ENCODE measurements around the gene CLRN1. TPM values are rescaled to one million over a fixed set of nuclear protein-coding genes. Genes with fewer than 3 reads are reported as not detected.

The CLRN1 gene
- total and polyA plus RNA-seq, 7 donors = not detected

DNA sequence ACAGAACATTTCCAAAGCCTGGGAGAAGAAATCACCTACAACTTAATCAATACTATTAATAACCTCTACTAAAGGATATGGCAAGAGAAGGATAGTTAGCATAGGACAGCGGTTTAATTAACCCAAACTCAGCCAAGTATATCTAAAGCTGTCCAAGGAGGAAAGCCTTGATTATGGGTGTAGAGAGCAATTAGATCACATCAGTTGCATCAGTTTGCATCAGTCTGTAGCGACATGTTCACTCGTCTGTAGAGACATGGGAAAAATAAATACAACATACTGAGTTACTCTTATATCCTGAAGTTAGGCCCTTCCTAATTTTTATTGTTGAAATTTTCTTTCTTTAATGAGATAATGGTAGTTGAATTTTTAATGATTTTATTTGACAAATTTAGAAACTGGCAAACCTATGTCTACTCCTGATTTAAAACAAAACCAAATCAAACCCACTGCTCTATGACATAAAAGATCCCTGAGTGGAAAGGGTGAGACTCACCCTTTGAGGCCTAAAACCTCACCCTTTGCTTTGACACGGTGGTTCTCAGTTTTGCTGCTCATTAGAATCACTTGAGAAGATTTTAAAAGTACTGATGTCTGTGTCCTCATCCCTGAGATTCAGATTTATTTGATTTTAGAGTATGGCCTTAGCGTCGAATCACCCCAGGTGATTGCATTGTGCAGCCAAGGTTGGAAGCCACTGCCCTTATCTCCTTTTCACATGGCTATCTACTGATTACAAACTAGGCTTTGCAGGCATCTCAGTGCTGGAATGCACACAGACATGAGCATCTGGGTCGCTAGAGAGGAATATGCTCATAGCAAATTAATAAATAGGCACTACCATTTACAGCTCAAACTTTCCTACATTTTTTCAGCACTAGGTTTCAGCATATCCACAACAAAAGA lies 2.8 kb upstream of the CLRN1 start:
- TF ChIP-seq POLR2AphosphoS5 (IDR thresholded peaks at IDR 0.05) (no peak), POLR2A (IDR thresholded peaks at IDR 0.05) (no peak), EP300 (IDR thresholded peaks at IDR 0.05) (no peak)
- TF ChIP-seq, protein P1, sequence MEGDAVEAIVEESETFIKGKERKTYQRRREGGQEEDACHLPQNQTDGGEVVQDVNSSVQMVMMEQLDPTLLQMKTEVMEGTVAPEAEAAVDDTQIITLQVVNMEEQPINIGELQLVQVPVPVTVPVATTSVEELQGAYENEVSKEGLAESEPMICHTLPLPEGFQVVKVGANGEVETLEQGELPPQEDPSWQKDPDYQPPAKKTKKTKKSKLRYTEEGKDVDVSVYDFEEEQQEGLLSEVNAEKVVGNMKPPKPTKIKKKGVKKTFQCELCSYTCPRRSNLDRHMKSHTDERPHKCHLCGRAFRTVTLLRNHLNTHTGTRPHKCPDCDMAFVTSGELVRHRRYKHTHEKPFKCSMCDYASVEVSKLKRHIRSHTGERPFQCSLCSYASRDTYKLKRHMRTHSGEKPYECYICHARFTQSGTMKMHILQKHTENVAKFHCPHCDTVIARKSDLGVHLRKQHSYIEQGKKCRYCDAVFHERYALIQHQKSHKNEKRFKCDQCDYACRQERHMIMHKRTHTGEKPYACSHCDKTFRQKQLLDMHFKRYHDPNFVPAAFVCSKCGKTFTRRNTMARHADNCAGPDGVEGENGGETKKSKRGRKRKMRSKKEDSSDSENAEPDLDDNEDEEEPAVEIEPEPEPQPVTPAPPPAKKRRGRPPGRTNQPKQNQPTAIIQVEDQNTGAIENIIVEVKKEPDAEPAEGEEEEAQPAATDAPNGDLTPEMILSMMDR (IDR thresholded peaks at IDR 0.05) = no peak
- no peaks in the 10 kb centered on the region for H3K4me1 ChIP-seq
- 80 to 81% methylated on average over 7 of the region's 7 CpGs for WGBS, 2 donors
- DNase-seq = no peak
- H3K27ac ChIP-seq = no peak overlapping the region
- no peaks in the 10 kb centered on the region for H3K27me3 ChIP-seq
- H3K9me3 ChIP-seq = no peaks in the 10 kb centered on the region
- no peak overlapping the region for H3K4me3 ChIP-seq
- intact Hi-C loops (cut with DNase I) = no loop called here
- H3K36me3 ChIP-seq = no peaks in the 10 kb centered on the region

DNA sequence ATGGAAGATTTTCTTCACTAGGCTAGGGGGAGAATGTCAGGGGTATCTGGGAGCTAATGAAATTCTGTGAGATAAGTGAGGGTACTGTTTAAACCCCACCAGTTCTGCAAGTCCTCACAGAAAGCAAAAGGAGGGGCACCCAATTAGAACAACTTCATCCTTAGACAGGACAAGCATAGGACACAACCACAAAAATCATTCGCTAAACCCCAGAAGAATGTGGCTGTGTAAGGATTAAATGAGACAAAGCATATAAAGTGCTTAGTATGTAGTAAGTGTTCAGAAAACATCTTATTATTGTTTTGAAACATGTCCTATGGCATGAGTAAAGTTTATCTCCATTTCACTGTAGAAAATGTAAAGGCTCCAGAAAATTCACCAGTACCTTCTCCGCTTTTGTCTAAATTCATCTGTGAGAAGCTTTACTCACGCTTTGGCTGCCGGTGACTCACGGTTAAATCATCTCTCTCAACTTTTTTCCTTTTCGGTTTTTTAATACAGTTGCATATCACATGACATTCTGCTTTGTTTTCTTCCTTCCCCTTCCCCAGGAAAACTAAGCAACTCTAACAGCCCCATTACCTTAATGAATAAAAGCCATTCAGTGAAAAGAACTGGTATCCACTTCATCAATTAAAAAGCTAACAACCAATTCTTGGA lies 1.7 kb downstream of the CLRN1 start:
- H3K4me1 ChIP-seq = no peaks in the 10 kb centered on the region
- H3K36me3 ChIP-seq = no peaks in the 10 kb centered on the region
- H3K4me3 ChIP-seq = no peak overlapping the region
- no peaks in the 10 kb centered on the region for H3K9me3 ChIP-seq
- intact Hi-C loops (cut with DNase I) = no loop called here
- WGBS, 2 donors = 85% methylated on average over 6 of the region's 6 CpGs
- no peak for DNase-seq
- peaks cover 0 to 4% (median 0%) of the 10 kb centered on the region in 3 donors for H3K27me3 ChIP-seq
- TF ChIP-seq POLR2AphosphoS5 (IDR thresholded peaks at IDR 0.05) = no peak
- TF ChIP-seq, protein P1 (IDR thresholded peaks at IDR 0.05) = no peak
- no peak for TF ChIP-seq POLR2A (IDR thresholded peaks at IDR 0.05)
- TF ChIP-seq EP300 (IDR thresholded peaks at IDR 0.05) = no peak
- H3K27ac ChIP-seq = no peak overlapping the region

DNA sequence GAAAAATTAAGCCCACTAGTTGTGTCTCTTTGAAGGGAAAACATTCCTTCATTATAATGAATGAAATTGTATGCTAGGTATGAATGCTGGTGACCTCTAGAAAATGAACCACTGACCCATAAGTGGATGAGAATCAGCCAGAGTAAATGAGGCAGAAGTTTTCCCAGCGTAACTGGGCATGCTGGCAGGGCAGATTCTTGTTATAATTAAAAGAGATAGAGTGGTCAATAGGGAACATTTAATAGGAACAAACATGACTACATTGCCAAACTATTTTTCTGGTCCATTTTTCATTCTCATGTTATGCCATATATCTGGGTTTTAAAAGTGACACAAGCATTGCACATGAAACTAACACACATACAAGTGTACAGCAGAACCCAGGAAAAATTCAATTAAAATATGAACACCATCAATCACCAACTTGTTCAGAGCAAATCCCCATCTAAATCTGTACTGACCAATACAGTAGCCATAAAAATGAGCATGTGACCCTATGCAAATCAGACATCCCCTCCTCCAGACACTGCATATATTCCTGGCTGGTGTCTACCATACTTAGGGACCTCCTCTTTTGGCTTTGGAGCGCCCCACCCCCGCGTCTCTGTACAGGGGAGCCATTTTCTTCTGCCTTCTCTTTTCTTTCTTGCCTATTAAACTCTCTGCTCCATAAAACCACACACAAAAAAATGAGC lies 4.0 kb downstream of the CLRN1 start:
- no peaks in the 10 kb centered on the region for H3K4me1 ChIP-seq
- WGBS, 2 donors = 88 to 89% methylated on average over 4 of the region's 4 CpGs
- H3K27me3 ChIP-seq = peaks cover 0 to 4% (median 0%) of the 10 kb centered on the region in 3 donors
- no peak for TF ChIP-seq POLR2A (IDR thresholded peaks at IDR 0.05)
- TF ChIP-seq POLR2AphosphoS5 (IDR thresholded peaks at IDR 0.05) = no peak
- TF ChIP-seq, protein P1 (IDR thresholded peaks at IDR 0.05) = no peak
- no peak for TF ChIP-seq EP300 (IDR thresholded peaks at IDR 0.05)
- no peaks in the 10 kb centered on the region for H3K36me3 ChIP-seq
- H3K4me3 ChIP-seq = no peak overlapping the region
- DNase-seq = no peak
- intact Hi-C loops (cut with DNase I) = no loop called here
- no peaks in the 10 kb centered on the region for H3K9me3 ChIP-seq
- no peak overlapping the region for H3K27ac ChIP-seq

DNA sequence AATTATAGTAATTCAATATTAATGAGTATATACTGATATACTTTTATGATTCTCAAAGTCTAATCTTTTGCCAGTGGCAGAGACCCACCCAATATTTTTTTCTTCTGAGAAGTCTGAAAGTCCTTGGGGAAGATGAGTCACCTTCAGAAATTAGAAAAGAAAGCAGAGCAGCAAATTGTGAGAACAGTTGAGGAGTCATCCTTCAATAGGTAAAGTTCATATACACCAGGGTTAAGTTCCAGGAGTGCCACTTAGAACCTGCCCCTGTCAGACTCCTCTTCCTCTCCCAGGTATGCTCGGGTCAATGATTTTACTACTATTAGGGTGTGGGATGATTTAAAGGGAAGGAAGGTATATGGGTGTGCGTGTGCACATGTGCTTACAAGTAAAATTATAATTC lies 7.1 kb downstream of the CLRN1 start:
- no peaks in the 10 kb centered on the region for H3K9me3 ChIP-seq
- no peak overlapping the region for H3K4me3 ChIP-seq
- H3K27me3 ChIP-seq = peaks cover 0 to 4% (median 0%) of the 10 kb centered on the region in 3 donors
- TF ChIP-seq EP300 (IDR thresholded peaks at IDR 0.05) (no peak), POLR2A (IDR thresholded peaks at IDR 0.05) (no peak), POLR2AphosphoS5 (IDR thresholded peaks at IDR 0.05) (no peak)
- TF ChIP-seq, protein P1 (IDR thresholded peaks at IDR 0.05) = no peak
- intact Hi-C loops (cut with DNase I) = no loop called here
- no peaks in the 10 kb centered on the region for H3K4me1 ChIP-seq
- DNase-seq = no peak
- no peak overlapping the region for H3K27ac ChIP-seq
- no peaks in the 10 kb centered on the region for H3K36me3 ChIP-seq
- 46 to 74% methylated on average over 2 of the region's 2 CpGs for WGBS, 2 donors

All from sigmoid colon (tissue), 7 donors.